Parathyroid adenoma (tissue), 2 donors: ENCODE data around the gene SEMA7A.

Experiments
- H2AFZ ChIP-seq: fragments of 300-600 bp; sonication (generic); one replicate; pipeline ENCODE4 v1.7.0; 2017; ENCODE audit warnings: antibody characterized with exemption, mild to moderate bottlenecking
- H3K27ac ChIP-seq: fragments of 300-600 bp; sonication (generic); one replicate; pipeline ENCODE4 v1.7.0; 2017
- H3K27me3 ChIP-seq: fragments of 300-600 bp; sonication (generic); one replicate; pipeline ENCODE4 v1.7.0; 2017; ENCODE audit warnings: low read length; ENCODE audit not compliant: control insufficient read depth, insufficient read depth
- H3K36me3 ChIP-seq: fragments of 300-600 bp; sonication (generic); one replicate; pipeline ENCODE4 v1.7.0; 2017; ENCODE audit warnings: low read length; ENCODE audit not compliant: control insufficient read depth, insufficient read depth
- H3K4me1 ChIP-seq: fragments of 300-600 bp; sonication (generic); one replicate; pipeline ENCODE4 v1.7.0; 2017; ENCODE audit warnings: control low read depth
- H3K4me2 ChIP-seq: fragments of 300-600 bp; sonication (generic); one replicate; pipeline ENCODE4 v1.7.0; 2017; ENCODE audit warnings: low read length
- H3K4me3 ChIP-seq: fragments of 300-600 bp; sonication (generic); one replicate; pipeline ENCODE4 v1.7.0; 2017; ENCODE audit warnings: low read depth, low read length
- H3K79me2 ChIP-seq: fragments of 300-600 bp; sonication (generic); one replicate; pipeline ENCODE4 v1.7.0; 2017; ENCODE audit warnings: control low read depth
- H3K9ac ChIP-seq: fragments of 300-600 bp; sonication (generic); one replicate; pipeline ENCODE4 v1.7.0; 2017; ENCODE audit warnings: mild to moderate bottlenecking
- H3K9me3 ChIP-seq: fragments of 300-600 bp; sonication (generic); one replicate; pipeline ENCODE4 v1.7.0; 2017; ENCODE audit warnings: low read length; ENCODE audit not compliant: control insufficient read depth
- CTCF ChIP-seq: fragments of 300-600 bp; sonication (generic); IDR thresholded peaks from one replicate; pipeline ENCODE4 v1.7.0; 2017; ENCODE audit warnings: antibody characterized with exemption, mild to moderate bottlenecking
- donor health status: primary hyperparathyroidism.

The SEMA7A gene

DNA sequence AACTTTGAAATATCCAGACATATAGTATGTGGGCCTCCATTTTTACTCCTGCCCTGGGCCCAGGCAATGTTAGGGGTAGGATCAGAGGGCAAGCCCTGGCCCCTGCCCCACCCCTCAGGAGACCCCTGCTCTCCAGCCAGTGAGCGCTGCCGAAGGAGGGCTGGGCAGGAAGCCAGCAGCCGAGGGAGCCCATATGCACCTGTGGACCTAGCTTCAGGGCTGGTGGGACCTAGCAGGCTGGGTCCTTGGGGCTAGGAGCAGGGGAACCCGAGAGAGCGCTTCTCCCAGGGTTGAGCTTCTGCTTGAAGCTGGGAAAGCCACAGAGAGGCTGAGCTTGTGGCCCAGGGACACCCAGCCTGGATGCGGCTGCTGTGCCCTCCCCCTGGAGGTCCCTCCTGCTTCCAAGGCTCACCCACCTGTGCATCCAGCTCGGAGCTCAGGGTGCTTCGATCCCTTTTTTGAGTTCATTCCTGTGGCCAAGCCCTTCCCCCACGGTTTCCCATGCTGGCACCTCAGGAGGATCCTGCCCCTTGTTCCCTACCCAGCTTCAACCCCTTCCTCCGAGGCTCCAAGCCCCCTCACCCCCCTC lies 45.3 kb downstream of the SEMA7A start:
- H3K79me2 ChIP-seq, result no peaks in the 10 kb centered on the region
- no peak overlapping the region for H3K9ac ChIP-seq
- H2AFZ ChIP-seq, result no peak overlapping the region
- no peak overlapping the region for H3K27ac ChIP-seq
- no peaks in the 10 kb centered on the region for H3K27me3 ChIP-seq
- peaks cover 4% of the 10 kb centered on the region for H3K4me1 ChIP-seq
- no peak overlapping the region for H3K4me3 ChIP-seq
- H3K4me2 ChIP-seq, result no peak overlapping the region
- no peaks in the 10 kb centered on the region for H3K9me3 ChIP-seq
- TF ChIP-seq CTCF, result no peak
- H3K36me3 ChIP-seq, result no peaks in the 10 kb centered on the region

DNA sequence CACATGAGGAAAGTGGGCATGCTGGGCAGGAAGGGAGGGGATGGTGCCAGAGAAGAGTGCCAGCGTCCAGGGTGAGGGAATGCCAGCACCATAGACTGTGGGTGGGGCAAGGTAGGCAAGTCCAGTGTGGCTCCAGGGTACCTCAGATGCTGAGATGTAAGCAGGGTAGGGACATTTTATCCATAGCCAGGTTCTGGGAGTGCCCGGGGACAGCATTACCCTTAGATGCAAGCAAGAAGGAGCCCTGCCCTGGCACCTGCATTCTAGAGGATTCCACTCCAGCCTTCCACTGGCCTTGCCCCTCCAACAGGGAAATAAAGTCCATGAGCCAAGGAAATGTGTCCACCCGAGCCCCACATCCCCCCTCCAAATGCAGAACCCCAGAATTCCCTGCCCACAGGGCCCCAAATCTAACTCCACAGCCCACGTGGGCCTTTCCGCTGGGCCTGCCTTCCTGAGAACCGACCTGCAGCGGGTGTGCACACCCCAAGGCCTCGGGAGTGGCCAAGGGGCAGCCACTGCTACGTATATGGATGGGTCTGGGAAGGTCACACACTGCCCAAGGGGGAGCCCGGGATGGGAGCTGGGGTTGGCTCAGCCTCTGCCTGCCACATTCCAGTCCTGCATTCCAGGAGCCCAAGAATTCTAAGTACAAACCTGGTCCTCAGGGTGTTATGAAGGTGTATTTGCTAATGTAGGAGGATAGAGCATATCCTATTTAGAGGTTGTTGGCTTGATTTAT lies 46.0 kb downstream of the SEMA7A start:
- H3K9ac ChIP-seq, result no peak overlapping the region
- no peaks in the 10 kb centered on the region for H3K79me2 ChIP-seq
- no peak overlapping the region for H3K27ac ChIP-seq
- H3K36me3 ChIP-seq, result no peaks in the 10 kb centered on the region
- no peak for TF ChIP-seq CTCF
- H3K27me3 ChIP-seq, result no peaks in the 10 kb centered on the region
- peaks cover 4% of the 10 kb centered on the region for H3K4me1 ChIP-seq
- no peak overlapping the region for H2AFZ ChIP-seq
- H3K4me2 ChIP-seq, result no peak overlapping the region
- no peak overlapping the region for H3K4me3 ChIP-seq
- no peaks in the 10 kb centered on the region for H3K9me3 ChIP-seq

DNA sequence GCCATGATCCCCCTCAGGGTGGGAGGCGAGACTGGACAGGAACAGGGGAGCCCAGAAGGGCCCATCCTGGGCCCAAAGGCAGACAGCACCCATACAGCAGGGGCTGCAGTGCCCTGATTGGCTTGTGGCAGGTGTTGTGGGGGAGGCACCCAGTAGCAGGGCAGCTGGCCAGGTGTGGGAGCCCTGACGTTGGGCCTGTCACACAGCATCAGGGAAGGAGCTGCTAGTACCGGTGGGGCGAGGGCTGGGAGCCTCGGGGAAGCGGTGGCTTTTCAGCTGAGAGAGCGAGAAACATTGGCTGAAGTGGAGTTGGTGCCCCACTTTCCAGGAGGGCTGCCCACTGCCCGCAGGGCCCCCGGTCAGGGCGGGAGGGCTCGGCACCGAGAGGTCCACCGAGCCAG lies 46.6 kb downstream of the SEMA7A start:
- no peak overlapping the region for H3K4me3 ChIP-seq
- TF ChIP-seq CTCF, result no peak
- no peak overlapping the region for H3K4me2 ChIP-seq
- no peaks in the 10 kb centered on the region for H3K36me3 ChIP-seq
- peaks cover 4% of the 10 kb centered on the region for H3K4me1 ChIP-seq
- H3K9me3 ChIP-seq, result no peaks in the 10 kb centered on the region
- no peaks in the 10 kb centered on the region for H3K27me3 ChIP-seq
- H3K79me2 ChIP-seq, result no peaks in the 10 kb centered on the region
- H2AFZ ChIP-seq, result no peak overlapping the region
- no peak overlapping the region for H3K27ac ChIP-seq
- no peak overlapping the region for H3K9ac ChIP-seq

- H3K79me2 ChIP-seq, result no peaks in the 10 kb centered on the region
- no peak overlapping the region for H3K27ac ChIP-seq
- H3K36me3 ChIP-seq, result no peaks in the 10 kb centered on the region
- H3K27me3 ChIP-seq, result no peaks in the 10 kb centered on the region
- no peak overlapping the region for H3K4me3 ChIP-seq
- H3K4me1 ChIP-seq, result peaks cover 4% of the 10 kb centered on the region
- no peak for TF ChIP-seq CTCF
- no peak overlapping the region for H3K9ac ChIP-seq
- no peaks in the 10 kb centered on the region for H3K9me3 ChIP-seq
- no peak overlapping the region for H3K4me2 ChIP-seq
- H2AFZ ChIP-seq, result no peak overlapping the region
Measured at GRCh38 chr15:74386496-74387140, 47.1 kb downstream of the SEMA7A start.
